ENCODE data around the gene AUP1.

DNA sequence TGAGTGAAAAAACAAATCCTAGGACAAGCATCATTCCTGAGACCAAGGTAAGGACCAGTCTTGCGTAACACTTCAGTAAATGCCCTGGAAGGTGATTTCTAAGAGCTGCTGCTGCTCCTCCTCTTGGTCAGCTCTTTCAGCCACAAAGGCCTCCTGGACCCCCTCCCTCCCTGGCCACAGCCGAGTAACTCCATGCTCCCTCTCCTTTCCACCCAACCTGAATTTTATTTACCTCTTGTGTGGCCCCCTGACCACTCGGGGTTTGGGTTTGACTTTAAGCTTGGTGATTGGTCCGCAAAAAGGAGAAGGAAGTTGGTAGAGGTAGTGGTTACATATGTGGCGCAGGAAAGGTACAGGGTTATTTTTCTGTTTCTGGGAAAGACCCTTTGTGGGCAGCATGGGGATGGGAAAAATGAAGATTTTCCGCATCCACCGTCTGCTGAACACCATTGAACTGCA lies 9.4 kb upstream of the AUP1 start:
- TF ChIP-seq POLR2A (IDR thresholded peaks at IDR 0.05) (no peak), EP300 (IDR thresholded peaks at IDR 0.05) (no peak)
- TF ChIP-seq, protein P1, sequence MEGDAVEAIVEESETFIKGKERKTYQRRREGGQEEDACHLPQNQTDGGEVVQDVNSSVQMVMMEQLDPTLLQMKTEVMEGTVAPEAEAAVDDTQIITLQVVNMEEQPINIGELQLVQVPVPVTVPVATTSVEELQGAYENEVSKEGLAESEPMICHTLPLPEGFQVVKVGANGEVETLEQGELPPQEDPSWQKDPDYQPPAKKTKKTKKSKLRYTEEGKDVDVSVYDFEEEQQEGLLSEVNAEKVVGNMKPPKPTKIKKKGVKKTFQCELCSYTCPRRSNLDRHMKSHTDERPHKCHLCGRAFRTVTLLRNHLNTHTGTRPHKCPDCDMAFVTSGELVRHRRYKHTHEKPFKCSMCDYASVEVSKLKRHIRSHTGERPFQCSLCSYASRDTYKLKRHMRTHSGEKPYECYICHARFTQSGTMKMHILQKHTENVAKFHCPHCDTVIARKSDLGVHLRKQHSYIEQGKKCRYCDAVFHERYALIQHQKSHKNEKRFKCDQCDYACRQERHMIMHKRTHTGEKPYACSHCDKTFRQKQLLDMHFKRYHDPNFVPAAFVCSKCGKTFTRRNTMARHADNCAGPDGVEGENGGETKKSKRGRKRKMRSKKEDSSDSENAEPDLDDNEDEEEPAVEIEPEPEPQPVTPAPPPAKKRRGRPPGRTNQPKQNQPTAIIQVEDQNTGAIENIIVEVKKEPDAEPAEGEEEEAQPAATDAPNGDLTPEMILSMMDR (IDR thresholded peaks at IDR 0.05) = no peak
